IPS-20b (cell line): ENCODE measurements around the gene ACAP1.

Source experiments
- H3K27ac ChIP-seq: one replicate; pipeline ENCODE4 v1.5.1; 2013; ENCODE audit warnings: low read length
- H3K27me3 ChIP-seq: 2 replicates; pipeline ENCODE4 v1.6.1; 2013; ENCODE audit warnings: mild to moderate bottlenecking, low read length, inconsistent platforms; ENCODE audit not compliant: insufficient read depth
- H3K36me3 ChIP-seq: 2 replicates; pipeline ENCODE4 v1.6.1; 2013; ENCODE audit warnings: low read depth, mild to moderate bottlenecking, inconsistent platforms, low read length, moderate library complexity; ENCODE audit not compliant: insufficient read depth
- H3K4me1 ChIP-seq: 2 replicates; pipeline ENCODE4 v1.6.1; 2013; ENCODE audit warnings: mild to moderate bottlenecking, control low read depth, inconsistent platforms, low read length, moderate library complexity; ENCODE audit not compliant: insufficient read depth
- H3K4me3 ChIP-seq: 2 replicates; pipeline ENCODE4 v1.5.1; 2013; ENCODE audit warnings: mild to moderate bottlenecking, low read length, inconsistent platforms
- H3K9ac ChIP-seq: 2 replicates; pipeline ENCODE4 v1.6.1; 2013; ENCODE audit warnings: low read depth, mild to moderate bottlenecking, inconsistent platforms, low read length, moderate library complexity
- H3K9me3 ChIP-seq: 2 replicates; pipeline ENCODE4 v1.6.1; 2013; ENCODE audit warnings: mild to moderate bottlenecking, low read depth, low read length, inconsistent platforms; ENCODE audit not compliant: insufficient read depth

The ACAP1 gene

DNA sequence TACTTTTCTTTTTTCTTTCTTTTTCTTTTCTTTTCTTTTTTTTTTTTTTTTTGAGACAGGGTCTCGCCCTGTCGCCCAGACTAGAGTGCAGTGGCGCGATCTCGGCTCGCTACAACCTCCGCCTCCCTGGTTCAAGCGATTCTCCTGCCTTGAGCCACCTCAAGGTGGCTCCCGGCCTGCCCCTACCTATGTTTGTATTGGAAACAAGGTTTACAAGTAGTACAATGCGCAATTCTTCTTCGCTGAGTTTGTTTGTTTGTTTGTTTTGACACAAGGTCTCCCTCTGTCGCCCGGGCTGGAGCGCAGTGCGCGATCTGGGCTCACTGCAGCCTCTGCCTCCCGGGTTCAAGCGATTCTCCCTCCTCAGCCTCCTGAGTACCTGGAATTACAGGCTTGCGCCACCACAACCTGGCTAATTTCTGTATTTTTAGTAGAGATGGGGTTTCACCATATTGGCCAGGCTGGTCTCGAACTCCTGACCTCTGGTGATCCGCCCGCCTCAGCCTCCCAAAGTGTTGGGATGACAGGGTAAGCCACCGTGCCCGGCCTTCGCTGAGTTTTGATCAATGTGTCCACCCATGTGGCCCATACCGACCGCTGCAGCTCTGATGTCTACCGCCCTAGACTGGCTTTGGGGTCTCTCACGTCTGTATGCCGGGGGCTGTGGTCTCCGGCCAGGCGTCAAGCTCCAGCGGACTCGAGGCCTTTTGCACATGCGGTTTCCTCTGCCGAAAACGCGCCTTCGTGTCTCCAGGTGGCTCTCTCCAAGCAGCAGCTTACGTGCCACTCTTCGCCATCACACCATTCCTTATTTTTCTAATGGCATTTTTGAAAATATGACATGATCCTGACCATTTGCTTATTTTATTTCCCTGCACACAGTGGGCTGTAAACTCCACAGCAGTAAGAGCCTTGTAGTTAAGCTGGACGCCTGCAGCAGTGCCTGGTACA is 40.8 kb upstream of the ACAP1 start:
- peaks cover 35% of the 10 kb centered on the region for H3K27me3 ChIP-seq
- no peak overlapping the region; the same call in 1 of the 2 replicates for H3K9ac ChIP-seq
- no peak overlapping the region for H3K27ac ChIP-seq
- H3K4me3 ChIP-seq = peak overlapping the region; percentile 66
- no peaks in the 10 kb centered on the region; the same call in 1 of the 2 replicates for H3K4me1 ChIP-seq
- H3K36me3 ChIP-seq = no peaks in the 10 kb centered on the region
- H3K9me3 ChIP-seq = no peaks in the 10 kb centered on the region

DNA sequence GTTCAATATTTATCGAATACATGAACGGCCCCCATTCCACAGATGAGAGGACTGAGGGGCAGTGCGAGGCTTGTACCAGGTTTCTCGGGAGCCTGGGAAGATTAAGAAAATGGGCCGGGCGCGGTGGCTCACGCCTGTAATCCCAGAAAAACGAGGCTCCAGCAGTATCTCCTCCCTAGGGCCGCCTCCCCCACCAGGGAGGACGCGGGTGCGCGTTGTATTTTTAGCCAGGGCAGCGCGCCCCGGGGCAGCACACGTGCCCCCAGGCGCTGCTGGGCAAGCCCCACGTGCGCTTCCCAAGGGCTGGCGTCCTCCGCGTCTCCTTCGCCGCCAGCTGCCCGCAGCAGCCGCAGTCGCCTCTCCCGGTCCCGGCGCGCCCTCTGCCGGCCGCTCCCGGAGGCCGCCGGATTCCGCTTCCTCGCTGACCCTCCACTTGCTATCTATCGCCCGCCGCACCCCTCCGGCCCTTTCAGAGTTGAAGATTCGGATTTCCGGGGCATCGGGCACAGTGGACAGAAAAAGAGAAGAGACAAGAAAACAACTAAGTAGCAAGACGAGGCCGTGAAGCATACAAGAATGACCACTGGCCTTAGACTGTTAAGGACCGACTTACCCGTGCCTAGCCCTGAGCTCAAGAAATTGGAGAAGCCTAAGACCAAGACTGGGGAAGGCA is 40.0 kb upstream of the ACAP1 start:
- no peak overlapping the region for H3K9ac ChIP-seq
- no peaks in the 10 kb centered on the region; the same call in 1 of the 2 replicates for H3K4me1 ChIP-seq
- no peak overlapping the region for H3K27ac ChIP-seq
- H3K9me3 ChIP-seq = no peaks in the 10 kb centered on the region
- H3K27me3 ChIP-seq = peaks cover 35% of the 10 kb centered on the region
- peak overlapping the region; percentile 37; the same call in 1 of the 2 replicates for H3K4me3 ChIP-seq
- H3K36me3 ChIP-seq = no peaks in the 10 kb centered on the region

DNA sequence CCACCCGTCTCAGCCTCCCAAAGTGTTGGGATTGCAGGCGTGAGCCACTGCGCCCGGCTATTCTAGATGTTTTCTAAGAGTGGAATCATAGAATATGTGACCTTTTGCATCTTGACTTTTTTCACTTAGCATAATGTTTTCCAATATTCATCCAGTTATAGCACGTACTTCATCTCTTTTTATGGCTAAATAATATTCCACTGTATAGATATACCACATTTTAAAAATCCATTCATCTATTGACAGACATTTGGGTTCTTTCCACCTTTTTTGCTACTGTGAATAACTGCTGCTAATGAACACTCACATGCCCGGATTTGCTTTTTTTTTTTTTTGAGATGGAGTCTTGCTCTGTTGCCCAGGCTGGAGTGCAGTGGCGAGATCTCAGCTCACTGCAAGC is 32.1 kb upstream of the ACAP1 start:
- Histone ChIP-seq H3K9ac (no peak overlapping the region), H3K27ac (no peak overlapping the region), H3K4me3 (no peak overlapping the region), H3K4me1 (peaks cover 1% of the 10 kb centered on the region; the same call in 1 of the 2 replicates), H3K27me3 (no peaks in the 10 kb centered on the region; the same call in 1 of the 2 replicates), H3K36me3 (peaks cover 5% of the 10 kb centered on the region), H3K9me3 (no peaks in the 10 kb centered on the region)

DNA sequence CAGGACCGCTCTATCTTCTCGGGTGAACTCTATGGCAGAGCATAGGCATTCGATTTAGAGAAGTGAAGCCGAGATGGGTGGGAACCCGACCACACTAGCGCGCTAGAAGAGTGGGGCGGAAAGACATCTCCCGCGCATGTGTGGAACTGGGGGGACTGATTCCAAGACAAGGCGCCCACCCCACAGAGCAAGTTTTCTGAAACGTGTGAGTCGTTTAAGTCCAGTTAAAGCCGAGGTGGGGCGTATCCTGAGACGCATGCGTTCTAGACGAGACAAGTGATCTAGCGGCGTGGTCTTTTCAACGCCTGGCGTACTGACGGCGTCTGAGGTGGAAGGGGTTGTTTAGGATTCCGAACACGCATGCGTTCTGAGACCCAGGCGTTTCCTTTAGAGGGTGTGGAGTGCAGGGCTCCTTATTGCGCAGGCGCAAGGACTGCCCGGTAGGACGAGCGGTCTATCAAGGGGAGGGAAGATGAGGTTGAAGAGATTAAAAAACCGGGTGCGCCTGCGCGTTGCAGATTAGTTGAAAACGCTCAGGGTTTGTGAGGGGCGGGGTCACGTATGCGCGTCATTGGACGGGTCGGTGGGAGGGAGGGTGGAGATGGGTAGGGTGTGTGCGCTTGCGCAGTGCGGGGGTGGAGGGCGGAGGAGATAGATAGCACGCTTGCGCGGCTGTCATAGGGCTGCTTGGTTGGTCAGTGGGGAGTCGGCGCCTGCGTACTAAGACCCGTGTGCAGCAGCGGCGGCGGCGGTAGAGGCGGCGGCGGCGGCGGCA is 29.2 kb upstream of the ACAP1 start, which contains the start of gene EIF5A:
TSS of gene EIF5A (plus strand) at position 718 of the 775 bp plus-strand sequence. CDS start 2,008 bp downstream, outside the sequence.
- Histone ChIP-seq H3K4me1 (peaks cover 5% of the 10 kb centered on the region; the same call in 1 of the 2 replicates), H3K4me3 (peak within 1 kb of the TSS; percentile 96), H3K9me3 (no peaks in the 10 kb centered on the region), H3K27ac (peak within 1 kb of the TSS; percentile 80), H3K9ac (peak within 1 kb of the TSS; percentile 99), H3K36me3 (peaks cover 33% of the 10 kb centered on the region), H3K27me3 (no peaks in the 10 kb centered on the region)

DNA sequence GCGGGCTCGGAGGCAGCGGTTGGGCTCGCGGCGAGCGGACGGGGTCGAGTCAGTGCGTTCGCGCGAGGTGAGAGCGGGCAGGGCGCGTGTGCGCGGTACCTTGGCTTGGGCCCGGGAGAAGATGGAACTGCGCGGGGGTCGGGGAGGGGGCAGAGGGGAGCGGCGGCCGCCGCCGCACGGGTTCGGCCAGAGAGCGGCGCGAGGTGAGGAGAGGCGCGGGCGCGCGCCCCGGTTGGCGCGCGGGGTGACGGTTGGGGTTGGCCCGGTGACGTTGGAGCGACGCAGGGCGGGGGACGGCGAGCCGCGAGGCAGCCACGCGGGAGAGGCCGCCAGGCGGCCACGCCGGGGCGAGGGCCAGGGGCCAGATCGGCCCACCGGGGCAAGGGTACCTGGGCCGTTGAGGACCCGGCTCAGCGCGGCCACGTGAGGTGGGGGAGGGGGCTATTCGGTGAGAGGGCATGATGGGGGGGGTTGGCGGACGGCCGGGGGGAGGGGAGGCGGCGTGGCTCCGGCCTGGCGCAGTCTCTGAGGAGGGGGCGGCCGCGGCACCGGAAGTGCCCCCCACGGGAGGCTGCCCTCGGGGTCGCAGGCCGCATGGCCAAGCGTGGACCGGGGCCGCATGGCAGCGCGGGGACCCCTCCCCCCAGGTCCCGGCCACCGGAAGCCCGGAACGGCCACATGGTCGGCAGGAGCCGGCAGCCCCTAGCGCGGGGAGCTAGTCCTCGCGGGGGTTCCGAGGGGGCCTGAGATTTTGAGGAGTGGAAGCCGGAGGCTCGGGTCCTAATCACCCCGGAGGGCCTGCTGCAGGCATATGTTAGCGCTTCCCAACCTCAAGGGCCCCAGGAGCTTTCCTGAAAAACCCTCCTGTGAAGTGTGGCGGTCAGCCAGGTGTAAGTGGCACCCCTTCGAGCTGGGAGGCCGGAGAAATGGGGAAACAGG is 28.4 kb upstream of the ACAP1 start:
- H3K36me3 ChIP-seq = peaks cover 42% of the 10 kb centered on the region
- no peaks in the 10 kb centered on the region for H3K9me3 ChIP-seq
- peak overlapping the region; percentile 80 for H3K27ac ChIP-seq
- H3K9ac ChIP-seq = peak overlapping the region; percentile 99
- H3K4me3 ChIP-seq = peak overlapping the region; percentile 96
- peaks cover 5% of the 10 kb centered on the region; the same call in 1 of the 2 replicates for H3K4me1 ChIP-seq
- no peaks in the 10 kb centered on the region for H3K27me3 ChIP-seq

DNA sequence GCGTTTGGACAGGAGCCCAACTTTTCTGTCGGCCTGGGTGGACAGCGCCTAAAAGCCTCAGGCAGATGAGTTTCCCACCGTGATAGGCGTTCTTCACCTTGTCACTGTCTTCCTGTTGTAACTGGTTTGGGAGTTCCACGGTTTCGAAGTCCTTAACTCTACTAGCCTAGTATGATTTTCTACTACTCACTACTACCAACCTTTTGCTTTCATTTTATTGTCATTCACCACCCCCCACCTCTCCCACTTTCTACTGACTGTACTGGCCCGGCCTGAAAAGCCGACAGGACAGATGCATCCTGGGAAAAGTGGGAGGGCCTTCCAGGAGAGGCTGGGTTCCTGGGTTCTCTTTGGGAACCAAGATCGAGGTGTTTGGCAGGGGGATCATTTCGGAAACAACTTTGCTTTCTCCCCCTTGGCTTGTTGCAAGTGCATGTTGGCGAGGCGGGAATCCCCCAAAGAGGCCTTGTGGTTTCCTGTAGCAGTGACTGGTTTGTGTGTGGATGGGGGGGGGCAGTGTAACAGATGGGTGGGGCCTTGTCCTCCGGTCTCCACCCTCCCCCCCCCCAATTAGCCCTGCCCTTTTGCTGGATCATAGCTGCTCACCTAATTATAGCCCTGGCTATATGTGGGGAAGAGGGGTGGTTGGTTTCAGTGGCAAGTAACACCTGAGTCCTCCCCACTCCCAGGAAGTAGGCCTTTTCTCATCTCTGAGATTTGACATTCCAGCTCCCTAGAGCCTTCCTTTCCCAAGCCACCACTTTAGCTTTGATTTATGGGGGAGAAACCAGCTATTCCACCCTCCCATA is 27.5 kb upstream of the ACAP1 start:
- Histone ChIP-seq H3K36me3 (peaks cover 50% of the 10 kb centered on the region), H3K4me1 (peaks cover 5% of the 10 kb centered on the region; the same call in 1 of the 2 replicates), H3K27me3 (no peaks in the 10 kb centered on the region), H3K9me3 (no peaks in the 10 kb centered on the region), H3K4me3 (peak overlapping the region; percentile 96), H3K9ac (peak overlapping the region; percentile 99), H3K27ac (peak overlapping the region; percentile 80)

DNA sequence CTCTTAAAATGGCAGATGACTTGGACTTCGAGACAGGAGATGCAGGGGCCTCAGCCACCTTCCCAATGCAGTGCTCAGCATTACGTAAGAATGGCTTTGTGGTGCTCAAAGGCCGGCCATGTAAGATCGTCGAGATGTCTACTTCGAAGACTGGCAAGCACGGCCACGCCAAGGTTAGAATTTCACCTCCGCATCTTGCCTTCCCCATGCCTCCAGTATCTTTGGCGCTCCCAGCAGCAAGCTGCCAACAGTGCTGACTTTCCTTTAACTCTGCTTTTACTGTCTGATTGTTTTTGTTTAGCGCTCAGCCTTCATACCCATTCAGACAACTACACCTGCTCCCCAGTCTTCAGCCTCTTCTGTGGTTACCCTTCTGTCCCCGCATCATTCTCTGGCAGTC is 26.7 kb upstream of the ACAP1 start:
- H3K4me3 ChIP-seq = peak overlapping the region; percentile 96
- no peaks in the 10 kb centered on the region for H3K9me3 ChIP-seq
- peaks cover 5% of the 10 kb centered on the region; the same call in 1 of the 2 replicates for H3K4me1 ChIP-seq
- no peaks in the 10 kb centered on the region for H3K27me3 ChIP-seq
- peak overlapping the region; percentile 99; the same call in 1 of the 2 replicates for H3K9ac ChIP-seq
- H3K27ac ChIP-seq = no peak overlapping the region
- H3K36me3 ChIP-seq = peaks cover 55% of the 10 kb centered on the region

DNA sequence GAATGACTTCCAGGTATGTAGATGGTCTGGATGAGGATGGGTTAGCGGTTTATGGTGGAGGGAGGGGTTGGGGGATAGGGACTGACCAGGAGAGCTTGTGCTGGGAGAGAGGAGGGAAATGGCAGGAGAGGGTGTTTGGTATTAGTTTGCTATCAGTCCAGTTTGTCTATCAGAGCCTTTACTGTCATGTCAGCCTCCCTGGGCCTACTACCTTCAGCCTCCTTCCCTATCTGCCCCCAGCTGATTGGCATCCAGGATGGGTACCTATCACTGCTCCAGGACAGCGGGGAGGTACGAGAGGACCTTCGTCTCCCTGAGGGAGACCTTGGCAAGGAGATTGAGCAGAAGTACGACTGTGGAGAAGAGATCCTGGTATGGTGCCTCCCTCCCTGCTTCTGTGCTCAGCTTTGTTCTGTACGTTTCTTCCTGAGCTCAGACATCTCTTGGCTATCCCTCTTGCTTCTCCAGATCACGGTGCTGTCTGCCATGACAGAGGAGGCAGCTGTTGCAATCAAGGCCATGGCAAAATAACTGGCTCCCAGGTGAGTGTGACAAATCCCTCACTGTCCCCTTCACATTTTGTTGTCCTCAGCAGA is 25.1 kb upstream of the ACAP1 start:
- H3K4me3 ChIP-seq = no peak overlapping the region
- no peak overlapping the region for H3K27ac ChIP-seq
- H3K9me3 ChIP-seq = no peaks in the 10 kb centered on the region
- H3K9ac ChIP-seq = no peak overlapping the region
- H3K36me3 ChIP-seq = peaks cover 61% of the 10 kb centered on the region
- H3K4me1 ChIP-seq = peaks cover 5% of the 10 kb centered on the region; the same call in 1 of the 2 replicates
- no peaks in the 10 kb centered on the region for H3K27me3 ChIP-seq

DNA sequence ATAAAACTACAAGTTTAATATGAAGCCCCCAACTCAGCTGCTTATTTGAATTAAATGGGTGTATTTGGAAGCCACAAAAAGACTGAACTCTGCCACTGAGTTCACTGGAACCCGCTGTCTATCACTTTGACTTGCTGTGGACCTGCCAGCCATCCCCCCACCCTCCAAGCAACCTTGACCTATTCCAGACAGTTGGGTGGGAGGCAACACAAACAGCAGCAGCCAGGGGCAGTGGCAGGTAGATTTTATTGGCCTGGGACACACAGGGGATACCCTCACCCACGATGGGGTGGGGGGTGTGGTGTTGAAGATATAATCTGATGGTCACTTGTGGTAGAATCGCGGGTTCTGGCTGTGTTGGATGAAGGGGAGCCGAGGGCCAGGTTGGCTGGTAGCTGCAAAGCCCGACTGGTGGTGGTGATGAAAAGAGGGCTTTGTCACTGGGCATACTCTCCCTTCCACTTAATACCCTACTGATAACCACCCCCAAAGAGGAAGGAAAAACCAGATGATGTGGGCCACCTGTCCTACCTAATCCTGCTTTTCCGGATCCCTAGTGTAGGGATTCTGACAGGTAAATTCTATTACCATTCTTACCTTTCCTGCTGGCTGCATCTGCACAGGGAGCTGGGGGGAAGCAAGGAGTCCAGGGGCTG is 23.8 kb upstream of the ACAP1 start:
- Histone ChIP-seq H3K27me3 (no peaks in the 10 kb centered on the region), H3K4me1 (peaks cover 5% of the 10 kb centered on the region; the same call in 1 of the 2 replicates), H3K9ac (no peak overlapping the region), H3K4me3 (no peak overlapping the region), H3K9me3 (no peaks in the 10 kb centered on the region), H3K36me3 (peaks cover 70% of the 10 kb centered on the region), H3K27ac (no peak overlapping the region)
